Measurements from ENCODE around the gene SOWAHA.

DNA sequence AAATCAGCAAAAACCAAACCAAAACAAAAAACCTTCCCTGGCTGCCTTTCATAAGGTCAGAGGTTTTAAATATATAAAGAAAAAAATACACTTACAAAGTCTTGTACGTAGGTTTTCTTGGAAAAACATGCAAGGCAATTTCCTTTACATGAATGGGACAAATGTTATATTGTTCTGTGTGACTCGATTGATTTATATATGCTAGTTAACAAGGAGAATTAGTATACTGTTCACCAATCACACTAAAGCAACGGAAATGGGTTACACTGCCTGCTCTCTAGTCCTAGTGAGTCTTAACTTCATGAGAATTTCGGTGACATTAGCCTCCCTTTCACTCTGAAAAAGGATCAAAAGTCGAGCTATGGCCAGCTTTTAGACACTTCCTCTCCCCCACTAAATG is 47.6 kb downstream of the SOWAHA start:
- TF ChIP-seq CTCF (IDR thresholded peaks at IDR 0.05; ENCODE audit: extremely low read depth in 1 of 2, insufficient read depth in 1 of 2, low read depth in 1 of 2, low read length in 2 of 2) (no peak), MYC (IDR thresholded peaks at IDR 0.05; ENCODE audit: low read depth, low read length) (no peak), POLR2A (IDR thresholded peaks at IDR 0.05; ENCODE audit: low read depth, low read length) (no peak), POLR2AphosphoS5 (IDR thresholded peaks at IDR 0.05; ENCODE audit: insufficient read depth, low read depth, low read length) (no peak)

All from endothelial cell of umbilical vein (primary cell).